22Rv1 (cell line): ENCODE measurements around the gene PFKFB1.

Source experiments
- ZFX ChIP-seq: fragments of 450-650 bp; IDR thresholded peaks from 2 replicates; pipeline ENCODE4 v1.6.1; 2017; ENCODE audit warnings: antibody characterized with exemption, borderline replicate concordance
- TF ChIP-seq, protein P1 (sequence below): fragments of 450-650 bp; IDR thresholded peaks from 2 replicates; pipeline ENCODE4 v1.5.1; 2017; ENCODE audit warnings: mild to moderate bottlenecking

DNA sequence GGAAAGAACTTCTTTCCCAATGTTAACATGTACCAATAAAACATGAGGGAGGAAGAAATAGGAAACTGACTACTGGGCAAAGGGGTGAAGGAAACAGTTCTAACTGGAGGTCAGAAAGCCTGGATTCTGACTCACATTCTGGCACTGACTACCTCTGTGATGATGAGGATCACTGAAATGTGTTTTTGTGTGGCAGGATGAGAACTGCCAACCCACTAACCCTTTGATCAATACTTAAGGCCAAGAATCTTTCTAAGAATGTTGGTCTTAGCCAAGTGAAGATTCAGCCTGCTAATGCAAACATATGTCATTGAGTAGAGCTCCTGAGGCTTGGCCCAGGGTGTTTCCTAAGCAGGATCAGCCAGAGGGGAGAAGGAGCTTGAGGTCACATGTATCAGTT, 32.2 kb upstream of the PFKFB1 start:
- TF ChIP-seq, protein P1, sequence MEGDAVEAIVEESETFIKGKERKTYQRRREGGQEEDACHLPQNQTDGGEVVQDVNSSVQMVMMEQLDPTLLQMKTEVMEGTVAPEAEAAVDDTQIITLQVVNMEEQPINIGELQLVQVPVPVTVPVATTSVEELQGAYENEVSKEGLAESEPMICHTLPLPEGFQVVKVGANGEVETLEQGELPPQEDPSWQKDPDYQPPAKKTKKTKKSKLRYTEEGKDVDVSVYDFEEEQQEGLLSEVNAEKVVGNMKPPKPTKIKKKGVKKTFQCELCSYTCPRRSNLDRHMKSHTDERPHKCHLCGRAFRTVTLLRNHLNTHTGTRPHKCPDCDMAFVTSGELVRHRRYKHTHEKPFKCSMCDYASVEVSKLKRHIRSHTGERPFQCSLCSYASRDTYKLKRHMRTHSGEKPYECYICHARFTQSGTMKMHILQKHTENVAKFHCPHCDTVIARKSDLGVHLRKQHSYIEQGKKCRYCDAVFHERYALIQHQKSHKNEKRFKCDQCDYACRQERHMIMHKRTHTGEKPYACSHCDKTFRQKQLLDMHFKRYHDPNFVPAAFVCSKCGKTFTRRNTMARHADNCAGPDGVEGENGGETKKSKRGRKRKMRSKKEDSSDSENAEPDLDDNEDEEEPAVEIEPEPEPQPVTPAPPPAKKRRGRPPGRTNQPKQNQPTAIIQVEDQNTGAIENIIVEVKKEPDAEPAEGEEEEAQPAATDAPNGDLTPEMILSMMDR: no peak
- TF ChIP-seq ZFX: no peak
